Dermis microvascular lymphatic vessel endothelial cell (primary cell): ENCODE measurements around the gene GAGE12G. TPM values are rescaled to one million over a fixed set of nuclear protein-coding genes. Genes with fewer than 3 reads are reported as not detected.
"Not testable (repeated sequence)": the region's sequence is repeated elsewhere in the genome, so short reads cannot be mapped to it uniquely, and the experiment has no call there.

Source experiments
- DNase-seq, 2 donors: peaks; one replicate each; pipeline versions ENCODE4 v3.0.0 to v3.0.0-alpha.2; 2010; ENCODE audit warnings: low read depth in 2 of 2
- total RNA-seq: library from RNA; depleted of rRNA; stranded (reverse); fragments of >200 nt; gene quantifications from 2 replicates; pipeline ENCODE4 v1.2.1, GENCODE V29; 2014

The GAGE12G gene, protein sequence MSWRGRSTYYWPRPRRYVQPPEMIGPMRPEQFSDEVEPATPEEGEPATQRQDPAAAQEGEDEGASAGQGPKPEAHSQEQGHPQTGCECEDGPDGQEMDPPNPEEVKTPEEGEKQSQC
- not detected in 2 replicates for total RNA-seq

DNA sequence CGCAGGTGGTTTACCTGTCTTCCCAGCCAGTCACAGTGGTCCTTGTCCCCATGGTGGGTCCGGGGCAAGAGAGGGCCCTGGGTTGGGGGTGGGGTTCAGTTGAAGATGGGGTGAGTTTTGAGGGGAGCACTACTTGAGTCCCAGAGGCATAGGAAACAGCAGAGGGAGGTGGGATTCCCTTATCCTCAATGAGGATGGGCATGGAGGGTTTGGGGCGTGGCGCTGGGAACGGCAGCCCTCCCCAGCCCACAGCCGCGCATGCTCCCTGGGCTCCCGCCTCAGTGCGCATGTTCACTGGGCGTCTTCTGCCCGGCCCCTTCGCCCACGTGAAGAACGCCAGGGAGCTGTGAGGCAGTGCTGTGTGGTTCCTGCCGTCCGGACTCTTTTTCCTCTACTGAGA is at the start of gene GAGE12G:
Gene GAGE12G (plus strand): TSS at position 301 of the 400 bp plus-strand sequence. CDS start 1,155 bp downstream, outside the sequence.
- not testable (repeated sequence) for DNase-seq

DNA sequence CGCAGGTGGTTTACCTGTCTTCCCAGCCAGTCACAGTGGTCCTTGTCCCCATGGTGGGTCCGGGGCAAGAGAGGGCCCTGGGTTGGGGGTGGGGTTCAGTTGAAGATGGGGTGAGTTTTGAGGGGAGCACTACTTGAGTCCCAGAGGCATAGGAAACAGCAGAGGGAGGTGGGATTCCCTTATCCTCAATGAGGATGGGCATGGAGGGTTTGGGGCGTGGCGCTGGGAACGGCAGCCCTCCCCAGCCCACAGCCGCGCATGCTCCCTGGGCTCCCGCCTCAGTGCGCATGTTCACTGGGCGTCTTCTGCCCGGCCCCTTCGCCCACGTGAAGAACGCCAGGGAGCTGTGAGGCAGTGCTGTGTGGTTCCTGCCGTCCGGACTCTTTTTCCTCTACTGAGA is 38.3 kb upstream of the GAGE12G start, which contains the start of gene GAGE12C:
Gene GAGE12C (plus strand): TSS at position 301 of the 400 bp plus-strand sequence. CDS start 1,155 bp downstream, outside the sequence.
- not testable (repeated sequence) for DNase-seq

DNA sequence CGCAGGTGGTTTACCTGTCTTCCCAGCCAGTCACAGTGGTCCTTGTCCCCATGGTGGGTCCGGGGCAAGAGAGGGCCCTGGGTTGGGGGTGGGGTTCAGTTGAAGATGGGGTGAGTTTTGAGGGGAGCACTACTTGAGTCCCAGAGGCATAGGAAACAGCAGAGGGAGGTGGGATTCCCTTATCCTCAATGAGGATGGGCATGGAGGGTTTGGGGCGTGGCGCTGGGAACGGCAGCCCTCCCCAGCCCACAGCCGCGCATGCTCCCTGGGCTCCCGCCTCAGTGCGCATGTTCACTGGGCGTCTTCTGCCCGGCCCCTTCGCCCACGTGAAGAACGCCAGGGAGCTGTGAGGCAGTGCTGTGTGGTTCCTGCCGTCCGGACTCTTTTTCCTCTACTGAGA is 28.8 kb upstream of the GAGE12G start, which contains the start of gene GAGE12D:
Gene GAGE12D (plus strand): TSS at position 301 of the 400 bp plus-strand sequence. CDS start 1,155 bp downstream, outside the sequence.
- DNase-seq = not testable (repeated sequence)

DNA sequence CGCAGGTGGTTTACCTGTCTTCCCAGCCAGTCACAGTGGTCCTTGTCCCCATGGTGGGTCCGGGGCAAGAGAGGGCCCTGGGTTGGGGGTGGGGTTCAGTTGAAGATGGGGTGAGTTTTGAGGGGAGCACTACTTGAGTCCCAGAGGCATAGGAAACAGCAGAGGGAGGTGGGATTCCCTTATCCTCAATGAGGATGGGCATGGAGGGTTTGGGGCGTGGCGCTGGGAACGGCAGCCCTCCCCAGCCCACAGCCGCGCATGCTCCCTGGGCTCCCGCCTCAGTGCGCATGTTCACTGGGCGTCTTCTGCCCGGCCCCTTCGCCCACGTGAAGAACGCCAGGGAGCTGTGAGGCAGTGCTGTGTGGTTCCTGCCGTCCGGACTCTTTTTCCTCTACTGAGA is 19.2 kb upstream of the GAGE12G start, which contains the start of gene GAGE12E:
Gene GAGE12E (plus strand): TSS at position 301 of the 400 bp plus-strand sequence. CDS start 1,155 bp downstream, outside the sequence.
- not testable (repeated sequence) for DNase-seq

DNA sequence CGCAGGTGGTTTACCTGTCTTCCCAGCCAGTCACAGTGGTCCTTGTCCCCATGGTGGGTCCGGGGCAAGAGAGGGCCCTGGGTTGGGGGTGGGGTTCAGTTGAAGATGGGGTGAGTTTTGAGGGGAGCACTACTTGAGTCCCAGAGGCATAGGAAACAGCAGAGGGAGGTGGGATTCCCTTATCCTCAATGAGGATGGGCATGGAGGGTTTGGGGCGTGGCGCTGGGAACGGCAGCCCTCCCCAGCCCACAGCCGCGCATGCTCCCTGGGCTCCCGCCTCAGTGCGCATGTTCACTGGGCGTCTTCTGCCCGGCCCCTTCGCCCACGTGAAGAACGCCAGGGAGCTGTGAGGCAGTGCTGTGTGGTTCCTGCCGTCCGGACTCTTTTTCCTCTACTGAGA is 9.7 kb upstream of the GAGE12G start, which contains the start of gene GAGE12F:
Gene GAGE12F (plus strand): TSS at position 301 of the 400 bp plus-strand sequence. CDS start 1,155 bp downstream, outside the sequence.
- DNase-seq = not testable (repeated sequence)

DNA sequence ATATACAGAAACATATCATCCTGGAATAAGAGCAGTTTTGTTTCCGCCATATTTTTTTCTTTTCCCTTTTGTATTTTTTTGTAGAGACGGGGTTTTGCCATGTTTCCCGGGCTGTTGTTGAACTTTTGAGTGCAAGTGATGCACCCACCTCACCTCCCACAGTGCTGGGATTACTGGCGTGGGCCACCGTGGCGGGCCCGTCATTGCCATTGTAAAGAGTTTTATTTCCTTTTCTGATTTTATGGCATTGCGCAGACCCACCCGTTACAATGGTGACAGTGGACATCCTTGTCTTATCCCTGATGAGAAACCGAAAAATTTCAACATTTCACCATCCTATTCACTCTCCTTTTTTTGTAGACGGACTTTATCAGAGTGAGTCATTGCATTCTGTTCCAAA is 1.5 kb upstream of the GAGE12G start:
- not testable (repeated sequence) for DNase-seq

DNA sequence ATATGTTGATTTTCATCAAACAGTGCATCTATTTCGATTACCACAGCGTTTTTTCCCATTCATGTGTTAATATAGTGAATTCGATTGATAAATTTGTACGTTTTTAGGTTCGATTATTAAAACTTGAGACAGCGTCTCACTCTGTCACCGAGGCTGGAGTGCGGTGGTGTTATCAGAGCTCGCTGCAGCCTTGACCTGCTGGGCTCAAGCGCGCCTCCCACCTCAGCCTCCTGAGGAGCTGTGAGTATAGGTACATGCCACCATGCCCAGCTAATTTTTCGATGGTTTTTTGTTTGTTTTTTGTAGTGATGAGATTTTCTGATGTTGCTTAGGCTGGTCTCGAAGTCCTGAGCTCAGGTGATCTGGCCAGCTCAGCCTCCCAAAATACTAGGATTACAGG is 1.0 kb upstream of the GAGE12G start:
- DNase-seq = not testable (repeated sequence)

DNA sequence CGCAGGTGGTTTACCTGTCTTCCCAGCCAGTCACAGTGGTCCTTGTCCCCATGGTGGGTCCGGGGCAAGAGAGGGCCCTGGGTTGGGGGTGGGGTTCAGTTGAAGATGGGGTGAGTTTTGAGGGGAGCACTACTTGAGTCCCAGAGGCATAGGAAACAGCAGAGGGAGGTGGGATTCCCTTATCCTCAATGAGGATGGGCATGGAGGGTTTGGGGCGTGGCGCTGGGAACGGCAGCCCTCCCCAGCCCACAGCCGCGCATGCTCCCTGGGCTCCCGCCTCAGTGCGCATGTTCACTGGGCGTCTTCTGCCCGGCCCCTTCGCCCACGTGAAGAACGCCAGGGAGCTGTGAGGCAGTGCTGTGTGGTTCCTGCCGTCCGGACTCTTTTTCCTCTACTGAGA is 9.4 kb downstream of the GAGE12G start, which contains the start of gene GAGE12H:
Gene GAGE12H (plus strand): TSS at position 301 of the 400 bp plus-strand sequence. CDS start 1,155 bp downstream, outside the sequence.
- not testable (repeated sequence) for DNase-seq

DNA sequence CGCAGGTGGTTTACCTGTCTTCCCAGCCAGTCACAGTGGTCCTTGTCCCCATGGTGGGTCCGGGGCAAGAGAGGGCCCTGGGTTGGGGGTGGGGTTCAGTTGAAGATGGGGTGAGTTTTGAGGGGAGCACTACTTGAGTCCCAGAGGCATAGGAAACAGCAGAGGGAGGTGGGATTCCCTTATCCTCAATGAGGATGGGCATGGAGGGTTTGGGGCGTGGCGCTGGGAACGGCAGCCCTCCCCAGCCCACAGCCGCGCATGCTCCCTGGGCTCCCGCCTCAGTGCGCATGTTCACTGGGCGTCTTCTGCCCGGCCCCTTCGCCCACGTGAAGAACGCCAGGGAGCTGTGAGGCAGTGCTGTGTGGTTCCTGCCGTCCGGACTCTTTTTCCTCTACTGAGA is 19.0 kb downstream of the GAGE12G start, which contains the start of gene GAGE2A:
Gene GAGE2A (plus strand): TSS at position 301 of the 400 bp plus-strand sequence. CDS start 1,155 bp downstream, outside the sequence.
- not testable (repeated sequence) for DNase-seq

DNA sequence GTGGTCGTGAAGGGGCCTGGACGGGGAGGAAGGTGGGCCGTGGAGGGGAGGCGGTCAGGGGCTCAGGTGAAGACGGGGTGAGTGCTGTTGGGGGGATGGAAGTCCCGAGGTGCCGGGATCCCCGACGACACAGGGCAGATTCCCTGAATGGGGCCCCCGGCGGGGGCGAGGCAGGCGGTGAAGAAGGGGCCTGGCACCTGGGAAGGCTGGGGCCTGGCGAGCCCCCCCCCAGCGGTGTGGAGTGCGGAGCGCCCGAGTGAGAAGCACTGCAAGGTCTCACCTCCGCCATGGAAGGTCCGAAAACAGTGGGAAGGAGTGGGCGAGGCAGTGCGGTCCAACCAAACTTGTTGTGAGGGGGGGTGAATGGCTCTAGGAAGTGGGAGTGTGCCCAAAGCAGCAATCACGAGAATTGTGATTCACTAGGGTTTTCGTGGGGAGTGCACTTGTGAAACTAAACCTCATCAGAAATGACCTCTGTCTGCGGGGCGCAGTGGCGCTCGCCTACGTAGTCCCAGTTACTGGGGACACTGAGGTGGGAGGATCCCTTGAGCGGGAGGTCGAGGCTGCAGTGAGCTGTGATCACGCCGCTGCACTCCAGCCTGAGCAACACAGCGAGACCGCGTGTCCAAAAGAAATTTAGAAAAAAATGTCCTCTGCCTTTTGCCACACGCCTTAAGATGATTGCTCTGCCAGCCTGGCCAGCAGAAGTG is 19.7 kb downstream of the GAGE12G start:
- DNase-seq = not testable (repeated sequence)

DNA sequence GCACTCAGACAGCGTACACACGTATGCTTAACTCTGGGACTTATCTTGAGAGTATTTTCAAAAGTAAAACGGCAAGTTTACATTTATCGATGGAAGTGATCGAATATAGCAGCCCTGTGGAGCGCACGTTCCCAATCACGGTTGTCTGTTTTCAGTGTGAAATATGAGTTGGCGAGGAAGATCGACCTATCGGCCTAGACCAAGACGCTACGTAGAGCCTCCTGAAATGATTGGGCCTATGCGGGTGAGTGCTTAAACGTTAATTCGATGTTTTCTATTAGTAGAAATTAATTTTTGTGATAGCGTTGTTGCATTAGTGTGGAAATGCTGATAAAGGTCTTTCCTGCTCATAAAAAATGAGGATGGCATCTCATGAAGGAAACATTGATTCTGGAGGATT is 20.3 kb downstream of the GAGE12G start:
- not testable (repeated sequence) for DNase-seq

DNA sequence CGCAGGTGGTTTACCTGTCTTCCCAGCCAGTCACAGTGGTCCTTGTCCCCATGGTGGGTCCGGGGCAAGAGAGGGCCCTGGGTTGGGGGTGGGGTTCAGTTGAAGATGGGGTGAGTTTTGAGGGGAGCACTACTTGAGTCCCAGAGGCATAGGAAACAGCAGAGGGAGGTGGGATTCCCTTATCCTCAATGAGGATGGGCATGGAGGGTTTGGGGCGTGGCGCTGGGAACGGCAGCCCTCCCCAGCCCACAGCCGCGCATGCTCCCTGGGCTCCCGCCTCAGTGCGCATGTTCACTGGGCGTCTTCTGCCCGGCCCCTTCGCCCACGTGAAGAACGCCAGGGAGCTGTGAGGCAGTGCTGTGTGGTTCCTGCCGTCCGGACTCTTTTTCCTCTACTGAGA is 28.5 kb downstream of the GAGE12G start, which contains the start of gene GAGE1:
Gene GAGE1 (plus strand): TSS at position 301 of the 400 bp plus-strand sequence. CDS start 1,155 bp downstream, outside the sequence.
- DNase-seq = not testable (repeated sequence)

DNA sequence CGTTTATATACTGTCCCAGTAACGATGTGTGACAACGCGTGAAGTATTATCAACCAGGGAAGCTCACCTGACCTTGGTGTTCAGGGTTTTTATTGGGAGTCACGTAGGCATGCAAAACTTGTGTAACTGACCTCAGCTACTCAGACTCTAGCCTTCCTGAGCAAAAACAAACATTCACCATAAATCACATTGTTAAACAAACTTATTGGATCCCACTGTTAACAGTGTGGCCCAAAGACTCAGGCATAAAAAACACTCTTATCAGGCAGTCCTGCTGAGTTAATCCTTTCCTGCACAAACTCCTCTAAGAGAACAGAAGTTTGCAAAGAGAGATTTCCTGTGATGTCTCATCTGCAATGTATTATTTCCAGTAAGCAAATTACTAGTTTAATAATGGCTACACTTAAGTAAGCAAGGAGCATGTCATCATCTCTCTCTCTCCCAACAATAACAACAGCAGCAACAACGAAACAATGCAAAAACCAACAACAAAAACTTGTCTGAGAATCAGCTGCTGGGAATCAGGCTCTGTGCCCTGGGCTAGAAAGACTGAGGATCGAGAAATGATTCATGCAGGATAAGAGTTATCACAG is 40.6 kb downstream of the GAGE12G start:
- peak in 1 of 2 donors; percentile 3 for DNase-seq

DNA sequence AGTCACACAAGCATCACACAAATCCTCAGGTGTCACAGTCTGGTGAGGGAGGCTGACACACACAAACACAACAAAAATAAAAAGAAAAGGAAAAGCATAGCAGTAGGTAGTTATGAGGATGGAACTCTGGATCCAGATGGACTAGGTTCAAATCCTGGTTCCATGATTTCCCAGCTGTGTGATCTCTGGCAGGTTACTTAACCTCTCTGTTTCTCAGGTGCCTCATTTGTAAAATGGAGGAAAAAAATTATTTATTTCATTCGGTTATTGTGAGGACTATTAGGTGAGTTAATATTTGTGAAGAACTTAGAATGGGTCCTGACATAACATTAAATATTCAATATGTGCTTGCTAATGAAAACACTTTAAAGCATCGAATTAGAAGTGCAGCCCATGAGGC is 48.4 kb downstream of the GAGE12G start:
- DNase-seq = no peak

Other genes with a start within 250 kb of the GAGE12G start
- not detected in 2 replicates for gene GAGE12J, start 248.4 kb upstream of the GAGE12G start, total RNA-seq
- not detected in 2 replicates for gene GAGE13, start 238.8 kb upstream of the GAGE12G start, total RNA-seq
- not detected in 2 replicates for gene GAGE12C, start 38.2 kb upstream of the GAGE12G start, total RNA-seq
- not detected in 2 replicates for gene GAGE12D, start 28.7 kb upstream of the GAGE12G start, total RNA-seq
- gene GAGE12E, start 19.1 kb upstream of the GAGE12G start, total RNA-seq = not detected in 2 replicates
- not detected in 2 replicates for gene GAGE12F, start 9.6 kb upstream of the GAGE12G start, total RNA-seq
- not detected in 2 replicates for gene GAGE12H, start 9.5 kb downstream of the GAGE12G start, total RNA-seq
- gene GAGE2A, start 19.1 kb downstream of the GAGE12G start, total RNA-seq = not detected in 2 replicates
- gene GAGE1, start 28.6 kb downstream of the GAGE12G start, total RNA-seq = not detected in 2 replicates
- not detected in 2 replicates for gene PAGE1, start 125.6 kb downstream of the GAGE12G start, total RNA-seq